Activated naive CD4-positive, alpha-beta T cell treated with Interleukin-2 at 50 U/mL for 16 hours (primary cell): ENCODE data around the gene KHDC3L.
"Not testable (repeated sequence)": the region's sequence is repeated elsewhere in the genome, so short reads cannot be mapped to it uniquely, and the experiment has no call there.

Experiments used
- DNase-seq: peaks from one replicate; pipeline ENCODE4 v3.0.0-alpha.2; 2020

KHDC3L gene

GRCh38 chr6:73371984-73372383 lies 9.5 kb downstream of the KHDC3L start:
- no peak for DNase-seq

- no peak for DNase-seq
These were observed 10.1 kb downstream of the KHDC3L start for GRCh38 chr6:73372516-73372915.

GRCh38 chr6:73375216-73375615 lies 12.8 kb downstream of the KHDC3L start:
- no peak for DNase-seq

- DNase-seq: no peak
These were observed 14.8 kb downstream of the KHDC3L start for GRCh38 chr6:73377225-73377624.

GRCh38 chr6:73381531-73381930 lies 19.1 kb downstream of the KHDC3L start:
- not testable (repeated sequence) for DNase-seq

GRCh38 chr6:73382462-73383113 lies 20.1 kb downstream of the KHDC3L start:
- DNase-seq: no peak

GRCh38 chr6:73388433-73388799 lies 26.0 kb downstream of the KHDC3L start:
- DNase-seq: no peak

GRCh38 chr6:73388800-73389512 lies 26.5 kb downstream of the KHDC3L start:
- peak; percentile 66 for DNase-seq

GRCh38 chr6:73389854-73390253 lies 27.4 kb downstream of the KHDC3L start:
- DNase-seq: no peak

GRCh38 chr6:73391675-73392074 lies 29.2 kb downstream of the KHDC3L start:
- no peak for DNase-seq

- DNase-seq: not testable (repeated sequence)
These were observed 29.7 kb downstream of the KHDC3L start for GRCh38 chr6:73392188-73392587.

- no peak for DNase-seq
These were observed 30.8 kb downstream of the KHDC3L start for GRCh38 chr6:73393278-73393677.

- DNase-seq: peak; percentile 36
These were observed 32.3 kb downstream of the KHDC3L start, which contains the start of gene DDX43 for GRCh38 chr6:73394577-73395354. DDX43 (plus strand) TSS chr6:73394828; CDS start chr6:73394906, 78 bp downstream.

- DNase-seq: no peak
These were observed 33.4 kb downstream of the KHDC3L start for GRCh38 chr6:73395875-73396274.

GRCh38 chr6:73400656-73401055 lies 38.2 kb downstream of the KHDC3L start:
- DNase-seq: no peak

- no peak for DNase-seq
These were observed 46.9 kb downstream of the KHDC3L start for GRCh38 chr6:73409395-73409794.

GRCh38 chr6:73413102-73413501 lies 50.6 kb downstream of the KHDC3L start:
- no peak for DNase-seq
